Colonic mucosa (tissue), 4 donors: ENCODE results near the gene CNDP2. TPM values are rescaled to one million over a fixed set of nuclear protein-coding genes. Genes with fewer than 3 reads are reported as not detected.

Experiments used
- DNase-seq: peaks from one replicate; pipeline ENCODE4 v3.0.0-alpha.2; 2020
- H3K27ac ChIP-seq: fragments of 200-600 bp; one replicate; pipeline ENCODE4 v1.8.0; 2021
- H3K27me3 ChIP-seq: fragments of 200-600 bp; one replicate; pipeline ENCODE4 v1.8.0; 2021
- H3K36me3 ChIP-seq: fragments of 200-600 bp; one replicate; pipeline ENCODE4 v1.8.0; 2021
- H3K4me1 ChIP-seq: fragments of 200-600 bp; one replicate; pipeline ENCODE4 v1.8.0; 2021; ENCODE audit warnings: mild to moderate bottlenecking
- H3K4me3 ChIP-seq: fragments of 200-600 bp; one replicate; pipeline ENCODE4 v1.8.0; 2021
- H3K9ac ChIP-seq, 2 donors: one replicate each; pipeline ENCODE4 v1.7.0; 2013; ENCODE audit warnings: control low read depth in 2 of 2, low read depth in 2 of 2, low read length in 2 of 2
- H3K9me3 ChIP-seq: fragments of 200-600 bp; one replicate; pipeline ENCODE4 v1.8.0; 2021
- CTCF ChIP-seq: fragments of 200-600 bp; IDR thresholded peaks from one replicate; pipeline ENCODE4 v1.8.0; 2022; ENCODE audit warnings: antibody characterized with exemption, mild to moderate bottlenecking
- intact Hi-C: fragments of 100-400 bp; cut with DNase I; formaldehyde crosslinking; loops from one replicate; pipeline ENCODE4 v1.14.1; 2022
- total RNA-seq, 2 donors: library from RNA; stranded (reverse); fragmentation: NEBNext Ultra II Directional in 1 of 2; extraction: Animal tissue kit (Norgen Biotek cat#: 25700) in 1 of 2; gene quantifications; one replicate each; pipeline ENCODE4 v1.2.1, GENCODE V29; 2021
- donor health status: healthy.
- donor health status: DM: no; HTN: no; CAD: no.
- donor health status: DM: no; HTN: no; CAD: no.

Gene CNDP2
- total RNA-seq, 2 donors from 2014 or later, result 206 to 261 TPM

DNA sequence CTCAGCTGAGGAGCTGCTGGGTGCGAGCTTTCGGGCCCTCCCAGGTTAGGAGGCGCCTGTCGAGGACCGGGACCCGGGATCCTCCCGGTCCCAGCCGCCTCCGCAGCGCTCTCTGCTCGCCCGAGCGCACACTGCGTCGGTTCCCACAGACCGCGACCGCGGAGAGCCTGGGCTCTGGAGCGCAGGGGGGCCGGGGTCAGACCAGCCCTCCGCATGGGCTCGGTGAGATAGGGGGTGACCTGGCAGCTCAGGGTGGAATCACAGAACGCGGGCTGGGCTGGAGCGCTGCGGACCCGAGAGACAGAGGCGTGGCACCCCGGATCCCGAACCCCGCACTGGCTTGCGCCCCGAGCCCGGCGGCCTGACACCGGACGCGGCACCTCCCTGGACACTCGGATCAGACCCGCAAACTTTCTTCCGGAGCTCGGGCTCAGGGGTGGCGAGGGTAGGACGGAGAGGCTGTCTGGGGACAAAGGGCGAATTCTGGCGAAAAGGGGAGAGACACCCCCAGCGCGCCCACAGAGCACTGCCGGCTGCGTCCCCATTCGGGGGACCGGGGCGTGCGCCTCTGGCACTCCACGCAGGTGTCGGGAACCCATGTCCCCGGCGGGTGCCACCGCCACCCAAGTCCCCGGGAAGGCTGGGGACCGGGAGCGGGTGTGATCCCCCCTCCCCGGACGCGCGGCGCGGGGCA lies 39.7 kb upstream of the CNDP2 start:
- no peaks in the 10 kb centered on the region for H3K9me3 ChIP-seq
- intact Hi-C loops, result no loop called here
- no peaks in the 10 kb centered on the region for H3K4me1 ChIP-seq
- H3K4me3 ChIP-seq, result peak overlapping the region; percentile 19
- H3K27me3 ChIP-seq, result peaks cover 42% of the 10 kb centered on the region
- no peak overlapping the region for H3K27ac ChIP-seq
- no peak overlapping the region for H3K9ac ChIP-seq
- no peak for TF ChIP-seq CTCF
- DNase-seq, result no peak
- no peaks in the 10 kb centered on the region for H3K36me3 ChIP-seq

- no peak within 1 kb of the TSS for H3K27ac ChIP-seq
- intact Hi-C loops, result no loop called here
- no peak for TF ChIP-seq CTCF
- H3K4me3 ChIP-seq, result peak within 1 kb of the TSS; percentile 19
- DNase-seq, result no peak
- H3K4me1 ChIP-seq, result no peaks in the 10 kb centered on the region
- no peak within 1 kb of the TSS for H3K9ac ChIP-seq
- H3K36me3 ChIP-seq, result no peaks in the 10 kb centered on the region
- no peaks in the 10 kb centered on the region for H3K9me3 ChIP-seq
- H3K27me3 ChIP-seq, result peaks cover 42% of the 10 kb centered on the region
Measured at GRCh38 chr18:74457043-74457724, 39.0 kb upstream of the CNDP2 start, which contains the start of gene DIPK1C. Gene DIPK1C (minus strand): TSS chr18:74457308. CDS start chr18:74457259, 49 bp downstream.

DNA sequence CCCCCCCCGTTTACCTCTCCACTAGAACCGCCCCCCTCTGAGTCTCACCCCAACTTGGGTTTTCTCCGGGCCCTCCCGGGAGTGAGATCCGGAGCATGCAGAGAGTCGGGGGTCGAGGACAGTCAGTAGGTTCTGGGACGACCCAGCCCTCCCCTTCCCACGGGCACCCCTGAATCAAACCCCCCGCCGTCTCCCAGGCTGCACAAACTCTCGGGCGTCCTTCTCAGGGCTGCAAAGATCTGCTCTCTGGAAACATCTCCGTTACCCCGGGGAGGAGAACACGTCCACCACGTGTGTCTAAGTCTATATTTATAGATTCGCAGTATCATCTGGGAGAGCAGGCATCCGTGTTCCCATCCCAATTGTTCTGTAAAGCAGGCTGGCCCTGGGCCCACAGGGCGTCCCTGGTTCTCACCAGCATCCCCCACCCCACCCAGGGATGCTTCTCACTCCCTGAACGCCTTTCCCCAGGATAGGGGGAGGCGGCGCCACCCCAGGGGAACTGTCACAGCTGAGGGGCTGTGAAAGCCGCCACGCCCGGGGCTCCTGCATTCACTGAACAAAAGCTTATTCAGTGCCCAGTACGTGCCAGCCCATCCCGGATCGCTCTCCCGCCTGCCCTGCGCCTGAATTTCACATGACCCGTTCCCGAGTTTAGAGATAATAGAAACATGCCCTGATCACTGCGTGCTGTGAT lies 38.3 kb upstream of the CNDP2 start:
- no peak overlapping the region for H3K27ac ChIP-seq
- no peak for TF ChIP-seq CTCF
- H3K9ac ChIP-seq, result no peak overlapping the region
- no peaks in the 10 kb centered on the region for H3K4me1 ChIP-seq
- H3K36me3 ChIP-seq, result no peaks in the 10 kb centered on the region
- DNase-seq, result no peak
- peaks cover 42% of the 10 kb centered on the region for H3K27me3 ChIP-seq
- intact Hi-C loops, result no loop called here
- H3K4me3 ChIP-seq, result no peak overlapping the region
- H3K9me3 ChIP-seq, result no peaks in the 10 kb centered on the region

GRCh38 chr18:74459889-74460288 lies 36.3 kb upstream of the CNDP2 start:
- DNase-seq, result no peak
- no peak overlapping the region for H3K9ac ChIP-seq
- TF ChIP-seq CTCF, result no peak
- no peak overlapping the region for H3K27ac ChIP-seq
- H3K27me3 ChIP-seq, result peaks cover 37% of the 10 kb centered on the region
- no peak overlapping the region for H3K4me3 ChIP-seq
- H3K9me3 ChIP-seq, result no peaks in the 10 kb centered on the region
- no peaks in the 10 kb centered on the region for H3K36me3 ChIP-seq
- no peaks in the 10 kb centered on the region for H3K4me1 ChIP-seq
- intact Hi-C loops, result no loop called here

GRCh38 chr18:74460825-74461224 lies 35.3 kb upstream of the CNDP2 start:
- no peak overlapping the region for H3K9ac ChIP-seq
- intact Hi-C loops, result no loop called here
- H3K36me3 ChIP-seq, result no peaks in the 10 kb centered on the region
- no peaks in the 10 kb centered on the region for H3K9me3 ChIP-seq
- peaks cover 29% of the 10 kb centered on the region for H3K27me3 ChIP-seq
- TF ChIP-seq CTCF, result no peak
- H3K4me3 ChIP-seq, result no peak overlapping the region
- no peaks in the 10 kb centered on the region for H3K4me1 ChIP-seq
- H3K27ac ChIP-seq, result no peak overlapping the region
- DNase-seq, result no peak
